HepG2 (cell line): ENCODE results near the gene COBLL1. TPM values are rescaled to one million over a fixed set of nuclear protein-coding genes. Genes with fewer than 3 reads are reported as not detected.

Experiments
- ATAC-seq: fragments of 200-7000 bp; cut with Tn5 transposase; 3 replicates; pipeline ENCODE4 v1.9.1; 2020; ENCODE audit warnings: mild to moderate bottlenecking, moderate library complexity
- BruUV-seq: library from RNA; stranded (reverse); fragments of 400-500 nt; replicated peaks from 2 replicates; lab custom pipeline; 2021; lab: Mats Ljungman, UMichigan
- CTCF ChIA-PET: fragments of 300-600 bp; formaldehyde crosslinking; extraction: SDS; loops from one replicate; lab custom pipeline; 2021; ENCODE audit warnings: low total read pairs, inconsistent platforms, low intra/inter-chr PET ratio; lab: Yijun Ruan, JAX
- POLR2A ChIA-PET: fragments of 350-600 bp; sonication (Branson Sonifier 250); formaldehyde crosslinking; loops from one replicate; lab custom pipeline; 2020; ENCODE audit warnings: antibody characterized with exemption, inconsistent platforms; lab: Yijun Ruan, JAX
- DNase-seq: peaks from one replicate; pipeline ENCODE4 v3.0.0-alpha.2; 2015; ENCODE audit warnings: low spot score
- FAIRE-seq: peaks from 3 replicates; lab custom pipeline; 2011; peaks lifted over from hg19 to GRCh38; lab: Jason Lieb, UNC
- H2AFZ ChIP-seq: one replicate; pipeline ENCODE4 v1.6.1; 2011; ENCODE audit warnings: low read length, inconsistent platforms
- H3K27ac ChIP-seq: fragments of 300-600 bp; 3 replicates; pipeline ENCODE4 v1.8.0; 2011; ENCODE audit warnings: mixed run types, mild to moderate bottlenecking, mixed read lengths, low read length, inconsistent platforms; ENCODE audit not compliant: insufficient read depth; ENCODE audit errors: extremely low read length
- H3K27me3 ChIP-seq, 2 experiments: fragments of 200-600 bp in 1 of 2; 2 replicates in 1 of 2; 3 replicates in 1 of 2; pipeline versions ENCODE4 v1.6.0 to v1.8.0; 2011; ENCODE audit warnings: low read length in 2 of 2, mild to moderate bottlenecking in 2 of 2, moderate library complexity in 2 of 2, inconsistent platforms in 1 of 2; ENCODE audit not compliant: insufficient read depth in 2 of 2, control insufficient read depth in 1 of 2
- H3K36me3 ChIP-seq, 2 experiments: fragments of 200-600 bp in 1 of 2; replicated peaks in 1 of 2; 2 replicates in 1 of 2; 3 replicates in 1 of 2; pipeline versions ENCODE4 v1.5.1 to v1.8.0; 2011; ENCODE audit warnings: low read length in 2 of 2, inconsistent platforms in 1 of 2; ENCODE audit not compliant: insufficient read depth in 2 of 2, control insufficient read depth in 1 of 2
- H3K4me1 ChIP-seq: 2 replicates; pipeline ENCODE4 v1.5.1; 2012; ENCODE audit warnings: low read length, inconsistent platforms; ENCODE audit not compliant: insufficient read depth
- H3K4me2 ChIP-seq: 2 replicates; pipeline ENCODE4 v1.6.0; 2011; ENCODE audit warnings: low read depth, low read length, inconsistent platforms
- H3K4me3 ChIP-seq, 3 experiments: fragments of 200-600 bp in 1 of 3; sonication (generic), shearing (Covaris generic) in 1 of 3; replicated peaks in 1 of 3; 2 replicates each; pipeline ENCODE4 v1.5.1; 2011 to 2016; ENCODE audit warnings: low read length in 3 of 3, inconsistent platforms in 2 of 3, low read depth in 2 of 3, mild to moderate bottlenecking in 2 of 3, control low read depth in 1 of 3, mixed read lengths in 1 of 3; ENCODE audit not compliant: insufficient read depth in 1 of 3
- H3K79me2 ChIP-seq: one replicate; pipeline ENCODE4 v1.6.1; 2011; ENCODE audit warnings: low read length, inconsistent platforms; ENCODE audit not compliant: insufficient read depth
- H3K9ac ChIP-seq: 2 replicates; pipeline ENCODE4 v1.6.0; 2011; ENCODE audit warnings: mild to moderate bottlenecking, low read depth, low read length, inconsistent platforms; ENCODE audit not compliant: insufficient read depth
- H3K9me3 ChIP-seq: 2 replicates; pipeline ENCODE4 v1.5.1; 2012; ENCODE audit warnings: mild to moderate bottlenecking, low read length
- H4K20me1 ChIP-seq: 2 replicates; pipeline ENCODE4 v1.6.0; 2011; ENCODE audit warnings: inconsistent platforms, mild to moderate bottlenecking, low read length, moderate library complexity; ENCODE audit not compliant: insufficient read depth
- ELK4 ChIP-seq: sonication (generic); formaldehyde crosslinking; IDR thresholded peaks from 2 replicates; pipeline ENCODE4 v1.9.0; 2021; ENCODE audit warnings: missing genetic modification reagents, borderline replicate concordance
- HNF1A ChIP-seq, 2 experiments: sonication (generic) in 1 of 2; formaldehyde crosslinking in 1 of 2; IDR thresholded peaks; 2 replicates each; pipeline versions ENCODE4 v1.4.0 to v1.6.1; 2016 to 2020; ENCODE audit warnings: borderline replicate concordance in 1 of 2, low read depth in 1 of 2, mild to moderate bottlenecking in 1 of 2, missing genetic modification reagents in 1 of 2
- KMT2A ChIP-seq: sonication (generic); formaldehyde crosslinking; IDR thresholded peaks from 2 replicates; pipeline ENCODE4 v1.4.0; 2020; ENCODE audit warnings: missing genetic modification reagents
- NR2F1 ChIP-seq, 2 experiments: fragments of 450-650 bp in 1 of 2; formaldehyde crosslinking in 1 of 2; IDR thresholded peaks; 2 replicates each; pipeline versions ENCODE4 v1.5.0 to v1.6.1; 2016 to 2020; ENCODE audit warnings: mild to moderate bottlenecking in 1 of 2, missing compliant biosample characterization in 1 of 2, missing genetic modification reagents in 1 of 2, moderate library complexity in 1 of 2
- ZNF318 ChIP-seq: sonication (generic); formaldehyde crosslinking; IDR thresholded peaks from 2 replicates; pipeline ENCODE4 v1.4.0; 2020; ENCODE audit warnings: mild to moderate bottlenecking, missing genetic modification reagents
- ZNF383 ChIP-seq: sonication (generic); formaldehyde crosslinking; IDR thresholded peaks from 2 replicates; pipeline ENCODE4 v1.4.0; 2020; ENCODE audit warnings: missing genetic modification reagents, mild to moderate bottlenecking, borderline replicate concordance
- ZNF644 ChIP-seq: IDR thresholded peaks from 2 replicates; pipeline ENCODE4 v1.6.1; 2016; ENCODE audit warnings: low read depth
- in situ Hi-C: cut with HindIII; loops from 2 replicates; pipeline ENCODE4 v1.10.0; 2017; ENCODE audit warnings: low pct_unique_long_range_greater_than_20kb; ENCODE audit not compliant: extremely low pct_ligation_motif_present
- intact Hi-C: fragments of 100-400 bp; cut with micrococcal nuclease; formaldehyde crosslinking; loops from one replicate; pipeline ENCODE4 v1.10.0; 2022; ENCODE audit not compliant: unreplicated experiment
- polyA plus RNA-seq, 8 experiments: library from polyadenylated mRNA; depleted of rRNA in 3 of 8; stranded (reverse) in 7 of 8; unstranded in 1 of 8; fragments of >200 nt; fragmentation: Illumina TruSeq in 4 of 8; extraction: Trizol in 4 of 8; gene quantifications; 2 replicates each; pipeline versions ENCODE4 v1.2.1 to v1.2.3, GENCODE V29; 2011 to 2016; ENCODE audit warnings: low read depth in 4 of 8, missing spikeins in 1 of 8, mixed read lengths in 1 of 8; ENCODE audit not compliant: insufficient read depth in 1 of 8
- total RNA-seq, 5 experiments: library from RNA; depleted of rRNA; stranded (reverse); fragments of >200 nt; fragmentation: Illumina TruSeq; extraction: Trizol; gene quantifications; 2 replicates each; pipeline ENCODE4 v1.2.3, GENCODE V29; 2016; ENCODE audit warnings: low read depth in 1 of 5

The COBLL1 gene
- total and polyA plus RNA-seq, 2 of the 13 experiments (the other 11 are each of a cell fraction or from before 2014, with no cell fraction given), result 32.6 to 86.8 TPM

- no peak for TF ChIP-seq HNF1A (IDR thresholded peaks at IDR 0.05; ENCODE audit: low read depth)
- TF ChIP-seq HNF1A (CRISPR knock-in tag; IDR thresholded peaks at IDR 0.05; ENCODE audit: borderline replicate concordance), result no peak
- TF ChIP-seq KMT2A (CRISPR knock-in tag), result no peak
Measured at GRCh38 chr2:164794432-164795231, 47.0 kb downstream of the COBLL1 start (continued).

GRCh38 chr2:164794016-164794415 is 47.6 kb downstream of the COBLL1 start:
- intact Hi-C loops, result no loop called here
- POLR2A ChIA-PET, result no interaction called here
- CTCF ChIA-PET, result no interaction called here
- TF ChIP-seq ELK4 (no peak), ZNF318 (CRISPR knock-in tag) (no peak), NR2F1 (CRISPR knock-in tag; IDR thresholded peaks at IDR 0.05) (no peak), ZNF644 (CRISPR knock-in tag) (no peak), ZNF383 (CRISPR knock-in tag) (no peak)

More at GRCh38 chr2:164794016-164794415, 47.6 kb downstream of the COBLL1 start:
- Histone ChIP-seq H3K36me3 (0 out of 5 replicates have a peak, but pooled peaks cover 2% of the 10 kb centered on the region in 2 experiments), H3K27me3 (no peaks in the 10 kb centered on the region), H3K4me1 (peaks cover 22% of the 10 kb centered on the region), H3K9me3 (no peaks in the 10 kb centered on the region), H3K4me3 (no peak overlapping the region), H2AFZ (no peak overlapping the region), H3K27ac (no peak overlapping the region), H4K20me1 (no peaks in the 10 kb centered on the region), H3K4me2 (no peak overlapping the region), H3K9ac (no peak overlapping the region), H3K79me2 (peaks cover 88% of the 10 kb centered on the region)
- ATAC-seq (no peak), FAIRE-seq (no peak), DNase-seq (no peak)
- BruUV-seq, result no TSS peak
- in situ Hi-C loops, result no loop called here
